Adipocyte (in vitro differentiated cells): ENCODE results near the gene ZNF394.

Experiments
- DNase-seq: peaks from one replicate; pipeline ENCODE4 v3.0.0-alpha.2; 2015; ENCODE audit warnings: low read depth
- H3K27me3 ChIP-seq: replicated peaks from 2 replicates; pipeline ENCODE4 v1.7.0; 2013; ENCODE audit warnings: mild to moderate bottlenecking, low read length, moderate library complexity; ENCODE audit not compliant: control insufficient read depth, insufficient read depth
- H3K36me3 ChIP-seq: 2 replicates; pipeline ENCODE4 v1.7.0; 2013; ENCODE audit warnings: low read length, mild to moderate bottlenecking, moderate library complexity; ENCODE audit not compliant: control insufficient read depth, insufficient read depth, severe bottlenecking
- H3K4me1 ChIP-seq: 2 replicates; pipeline ENCODE4 v1.7.0; 2013; ENCODE audit warnings: mild to moderate bottlenecking, low read length, moderate library complexity; ENCODE audit not compliant: control insufficient read depth, insufficient read depth
- H3K4me3 ChIP-seq: 2 replicates; pipeline ENCODE4 v1.7.0; 2013; ENCODE audit warnings: mild to moderate bottlenecking, low read length, moderate library complexity
- H3K9ac ChIP-seq: 2 replicates; pipeline ENCODE4 v1.7.0; 2013; ENCODE audit warnings: mild to moderate bottlenecking, low read length, moderate library complexity
- H3K9me3 ChIP-seq: 2 replicates; pipeline ENCODE4 v1.7.0; 2013; ENCODE audit warnings: mild to moderate bottlenecking, low read length, moderate library complexity; ENCODE audit not compliant: control insufficient read depth

ZNF394 gene

GRCh38 chr7:99461221-99461620, 38.9 kb downstream of the ZNF394 start:
- Histone ChIP-seq H3K27me3 (no peaks in the 10 kb centered on the region), H3K4me1 (peaks cover 16% of the 10 kb centered on the region), H3K36me3 (peaks cover 46% of the 10 kb centered on the region), H3K9ac (no peak overlapping the region), H3K9me3 (no peaks in the 10 kb centered on the region), H3K4me3 (no peak overlapping the region)
- no peak for DNase-seq

GRCh38 chr7:99460651-99461050, 39.4 kb downstream of the ZNF394 start:
- Histone ChIP-seq H3K36me3 (peaks cover 52% of the 10 kb centered on the region), H3K9ac (no peak overlapping the region), H3K4me3 (no peak overlapping the region), H3K9me3 (no peaks in the 10 kb centered on the region), H3K27me3 (no peaks in the 10 kb centered on the region), H3K4me1 (peaks cover 14% of the 10 kb centered on the region)
- no peak for DNase-seq

GRCh38 chr7:99459087-99459486, 41.0 kb downstream of the ZNF394 start:
- Histone ChIP-seq H3K9ac (no peak overlapping the region), H3K36me3 (peaks cover 66% of the 10 kb centered on the region), H3K9me3 (no peaks in the 10 kb centered on the region), H3K27me3 (no peaks in the 10 kb centered on the region), H3K4me1 (peaks cover 6% of the 10 kb centered on the region), H3K4me3 (no peak overlapping the region)
- DNase-seq: peak; percentile 15

GRCh38 chr7:99457650-99458493, 42.2 kb downstream of the ZNF394 start:
- no peak for DNase-seq
- H3K4me3 ChIP-seq: no peak overlapping the region
- no peak overlapping the region for H3K9ac ChIP-seq
- H3K36me3 ChIP-seq: peaks cover 70% of the 10 kb centered on the region
- H3K4me1 ChIP-seq: peaks cover 3% of the 10 kb centered on the region
- no peaks in the 10 kb centered on the region for H3K27me3 ChIP-seq
- H3K9me3 ChIP-seq: no peaks in the 10 kb centered on the region

- H3K9me3 ChIP-seq: no peaks in the 10 kb centered on the region
- peaks cover 77% of the 10 kb centered on the region for H3K36me3 ChIP-seq
- H3K4me3 ChIP-seq: no peak overlapping the region
- no peak overlapping the region for H3K9ac ChIP-seq
- no peak for DNase-seq
- H3K27me3 ChIP-seq: no peaks in the 10 kb centered on the region
- H3K4me1 ChIP-seq: peaks cover 3% of the 10 kb centered on the region
These were observed 42.9 kb downstream of the ZNF394 start for GRCh38 chr7:99457050-99457649.

- H3K9me3 ChIP-seq: no peaks in the 10 kb centered on the region
- no peak for DNase-seq
- H3K9ac ChIP-seq: no peak overlapping the region
- peaks cover 3% of the 10 kb centered on the region for H3K4me1 ChIP-seq
- peaks cover 85% of the 10 kb centered on the region for H3K36me3 ChIP-seq
- no peaks in the 10 kb centered on the region for H3K27me3 ChIP-seq
- H3K4me3 ChIP-seq: no peak overlapping the region
These were observed 43.8 kb downstream of the ZNF394 start for GRCh38 chr7:99456288-99456687.

- H3K27me3 ChIP-seq: no peaks in the 10 kb centered on the region
- H3K9me3 ChIP-seq: no peaks in the 10 kb centered on the region
- peaks cover 3% of the 10 kb centered on the region for H3K4me1 ChIP-seq
- H3K36me3 ChIP-seq: peaks cover 88% of the 10 kb centered on the region
- H3K9ac ChIP-seq: no peak overlapping the region
- no peak for DNase-seq
- H3K4me3 ChIP-seq: no peak overlapping the region
These were observed 44.2 kb downstream of the ZNF394 start for GRCh38 chr7:99455874-99456273.

- Histone ChIP-seq H3K36me3 (peaks cover 95% of the 10 kb centered on the region), H3K27me3 (no peaks in the 10 kb centered on the region), H3K4me1 (no peaks in the 10 kb centered on the region), H3K9ac (no peak overlapping the region), H3K4me3 (no peak overlapping the region), H3K9me3 (no peaks in the 10 kb centered on the region)
- no peak for DNase-seq
These were observed 47.0 kb downstream of the ZNF394 start for GRCh38 chr7:99453105-99453504.

- Histone ChIP-seq H3K9ac (no peak overlapping the region), H3K9me3 (no peaks in the 10 kb centered on the region), H3K4me3 (no peak overlapping the region), H3K4me1 (no peaks in the 10 kb centered on the region), H3K27me3 (no peaks in the 10 kb centered on the region), H3K36me3 (peaks cover 95% of the 10 kb centered on the region)
- no peak for DNase-seq
These were observed 47.5 kb downstream of the ZNF394 start for GRCh38 chr7:99452541-99452940.

- peaks cover 91% of the 10 kb centered on the region for H3K36me3 ChIP-seq
- no peak overlapping the region for H3K9ac ChIP-seq
- no peak for DNase-seq
- no peaks in the 10 kb centered on the region for H3K27me3 ChIP-seq
- H3K9me3 ChIP-seq: no peaks in the 10 kb centered on the region
- no peak overlapping the region for H3K4me3 ChIP-seq
- H3K4me1 ChIP-seq: no peaks in the 10 kb centered on the region
These were observed 48.1 kb downstream of the ZNF394 start for GRCh38 chr7:99451936-99452335.

GRCh38 chr7:99449326-99449725, 50.8 kb downstream of the ZNF394 start:
- DNase-seq: no peak
- H3K4me1 ChIP-seq: peaks cover 2% of the 10 kb centered on the region
- no peak overlapping the region for H3K9ac ChIP-seq
- no peak overlapping the region for H3K4me3 ChIP-seq
- no peaks in the 10 kb centered on the region for H3K9me3 ChIP-seq
- H3K27me3 ChIP-seq: no peaks in the 10 kb centered on the region
- H3K36me3 ChIP-seq: peaks cover 88% of the 10 kb centered on the region
